ENCODE data around the gene LILRA2.

DNA sequence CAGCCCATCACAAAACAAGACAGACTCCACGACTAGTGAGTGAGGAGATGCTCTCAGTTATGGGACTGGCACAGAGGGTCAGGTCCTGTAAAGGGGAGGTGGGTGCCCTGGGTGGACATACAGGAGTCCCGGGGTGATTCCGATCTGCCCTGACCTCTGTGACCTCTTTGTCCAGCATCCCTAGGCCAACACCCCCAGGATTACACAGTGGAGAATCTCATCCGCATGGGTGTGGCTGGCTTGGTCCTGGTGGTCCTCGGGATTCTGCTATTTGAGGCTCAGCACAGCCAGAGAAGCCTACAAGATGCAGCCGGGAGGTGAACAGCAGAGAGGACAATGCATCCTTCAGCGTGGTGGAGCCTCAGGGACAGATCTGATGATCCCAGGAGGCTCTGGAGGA, 13.4 kb downstream of the LILRA2 start:
- TF ChIP-seq POLR2A (IDR thresholded peaks at IDR 0.05), result no peak
- TF ChIP-seq, protein P1, sequence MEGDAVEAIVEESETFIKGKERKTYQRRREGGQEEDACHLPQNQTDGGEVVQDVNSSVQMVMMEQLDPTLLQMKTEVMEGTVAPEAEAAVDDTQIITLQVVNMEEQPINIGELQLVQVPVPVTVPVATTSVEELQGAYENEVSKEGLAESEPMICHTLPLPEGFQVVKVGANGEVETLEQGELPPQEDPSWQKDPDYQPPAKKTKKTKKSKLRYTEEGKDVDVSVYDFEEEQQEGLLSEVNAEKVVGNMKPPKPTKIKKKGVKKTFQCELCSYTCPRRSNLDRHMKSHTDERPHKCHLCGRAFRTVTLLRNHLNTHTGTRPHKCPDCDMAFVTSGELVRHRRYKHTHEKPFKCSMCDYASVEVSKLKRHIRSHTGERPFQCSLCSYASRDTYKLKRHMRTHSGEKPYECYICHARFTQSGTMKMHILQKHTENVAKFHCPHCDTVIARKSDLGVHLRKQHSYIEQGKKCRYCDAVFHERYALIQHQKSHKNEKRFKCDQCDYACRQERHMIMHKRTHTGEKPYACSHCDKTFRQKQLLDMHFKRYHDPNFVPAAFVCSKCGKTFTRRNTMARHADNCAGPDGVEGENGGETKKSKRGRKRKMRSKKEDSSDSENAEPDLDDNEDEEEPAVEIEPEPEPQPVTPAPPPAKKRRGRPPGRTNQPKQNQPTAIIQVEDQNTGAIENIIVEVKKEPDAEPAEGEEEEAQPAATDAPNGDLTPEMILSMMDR (IDR thresholded peaks at IDR 0.05), result no peak

All from tibial nerve (tissue), 3 donors.